Measurements from ENCODE around the gene GFRA4. TPM values are rescaled to one million over a fixed set of nuclear protein-coding genes. Genes with fewer than 3 reads are reported as not detected.

Gene GFRA4
- total RNA-seq, 1 experiment from 2014 or later: not detected

- no peak for DNase-seq (ENCODE audit: low read depth, low spot score)
- in situ Hi-C loops (cut with HindIII; ENCODE audit: low pct_unique_long_range_greater_than_20kb, low sequenced_read_pairs): no loop called here
Observed at GRCh38 chr20:3661814-3662665, 1.2 kb downstream of the GFRA4 start.

DNA sequence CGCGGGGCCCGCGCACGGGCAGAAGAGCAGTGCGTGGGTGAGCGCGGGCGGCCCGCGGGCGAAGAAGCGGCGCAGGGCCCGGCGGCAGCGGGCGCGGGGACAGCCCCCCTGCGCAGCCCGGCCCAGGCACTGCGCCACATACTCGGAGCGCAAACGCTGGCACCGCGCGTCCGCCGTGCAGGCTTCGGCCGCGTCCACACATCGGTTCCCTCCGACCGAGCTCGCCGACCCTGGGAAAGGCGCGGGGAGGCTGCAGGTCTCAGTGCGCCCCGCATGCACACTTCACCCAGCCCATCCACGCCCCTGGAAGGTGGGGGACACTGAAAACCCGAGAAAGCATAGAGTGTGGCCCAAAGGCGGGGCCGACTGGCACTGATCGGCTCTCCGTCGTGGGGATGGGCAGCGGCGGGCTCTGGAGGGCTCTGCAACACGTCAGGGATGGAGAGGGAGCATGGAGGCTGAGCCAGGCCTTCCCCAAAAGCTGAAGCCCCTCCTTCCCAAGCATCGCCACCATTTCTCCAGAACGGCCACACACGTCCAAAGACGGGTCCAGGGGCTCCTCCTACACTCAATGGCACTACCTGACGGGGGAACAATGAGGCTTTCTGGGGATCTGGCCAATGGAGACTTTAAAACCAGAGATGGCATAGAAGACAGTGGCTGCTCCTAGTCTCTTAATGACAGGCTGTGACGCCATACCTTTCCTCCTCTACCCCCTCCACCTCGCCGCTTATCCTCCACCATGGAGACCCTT, 2.0 kb downstream of the GFRA4 start:
- in situ Hi-C loops (cut with HindIII; ENCODE audit: low pct_unique_long_range_greater_than_20kb, low sequenced_read_pairs): no loop called here
- DNase-seq (ENCODE audit: low read depth, low spot score): no peak

- in situ Hi-C loops (cut with HindIII; ENCODE audit: low pct_unique_long_range_greater_than_20kb, low sequenced_read_pairs): no loop called here
- DNase-seq (ENCODE audit: low read depth, low spot score): no peak
Observed at GRCh38 chr20:3660262-3661059, 2.7 kb downstream of the GFRA4 start.

GRCh38 chr20:3659492-3660261, 3.5 kb downstream of the GFRA4 start:
- in situ Hi-C loops (cut with HindIII; ENCODE audit: low pct_unique_long_range_greater_than_20kb, low sequenced_read_pairs): no loop called here
- no peak for DNase-seq (ENCODE audit: low read depth, low spot score)

GRCh38 chr20:3658716-3659491, 4.3 kb downstream of the GFRA4 start:
- in situ Hi-C loops (cut with HindIII; ENCODE audit: low pct_unique_long_range_greater_than_20kb, low sequenced_read_pairs): no loop called here
- DNase-seq (ENCODE audit: low read depth, low spot score): no peak

GRCh38 chr20:3658019-3658715, 5.0 kb downstream of the GFRA4 start:
- DNase-seq (ENCODE audit: low read depth, low spot score): no peak
- in situ Hi-C loops (cut with HindIII; ENCODE audit: low pct_unique_long_range_greater_than_20kb, low sequenced_read_pairs): no loop called here

- DNase-seq (ENCODE audit: low read depth, low spot score): no peak
- in situ Hi-C loops (cut with HindIII; ENCODE audit: low pct_unique_long_range_greater_than_20kb, low sequenced_read_pairs): no loop called here
Observed at GRCh38 chr20:3655131-3655405, 8.1 kb downstream of the GFRA4 start.

- in situ Hi-C loops (cut with HindIII; ENCODE audit: low pct_unique_long_range_greater_than_20kb, low sequenced_read_pairs): no loop called here
- no peak for DNase-seq (ENCODE audit: low read depth, low spot score)
Observed at GRCh38 chr20:3654326-3655130, 8.7 kb downstream of the GFRA4 start.

DNA sequence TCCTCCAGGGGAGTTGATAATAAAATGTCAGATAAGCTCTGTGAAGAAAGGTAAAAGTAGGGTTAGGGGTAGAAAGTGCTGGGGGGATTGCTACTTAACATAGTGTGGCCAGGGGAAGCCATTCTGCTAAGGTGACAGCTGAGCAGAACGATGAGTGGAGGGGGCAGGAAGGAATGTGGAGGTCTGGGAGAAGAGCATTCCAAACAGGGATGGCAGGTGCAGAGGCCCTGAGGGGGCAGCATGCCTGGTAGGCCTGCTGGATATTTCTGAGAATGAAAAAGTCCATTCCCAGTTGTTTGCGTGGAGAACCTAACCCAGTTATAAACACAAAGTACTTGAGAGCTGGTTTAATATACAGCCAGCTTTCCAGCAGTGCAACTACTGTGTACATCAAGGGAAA, 9.3 kb downstream of the GFRA4 start:
- no peak for DNase-seq (ENCODE audit: low read depth, low spot score)

DNA sequence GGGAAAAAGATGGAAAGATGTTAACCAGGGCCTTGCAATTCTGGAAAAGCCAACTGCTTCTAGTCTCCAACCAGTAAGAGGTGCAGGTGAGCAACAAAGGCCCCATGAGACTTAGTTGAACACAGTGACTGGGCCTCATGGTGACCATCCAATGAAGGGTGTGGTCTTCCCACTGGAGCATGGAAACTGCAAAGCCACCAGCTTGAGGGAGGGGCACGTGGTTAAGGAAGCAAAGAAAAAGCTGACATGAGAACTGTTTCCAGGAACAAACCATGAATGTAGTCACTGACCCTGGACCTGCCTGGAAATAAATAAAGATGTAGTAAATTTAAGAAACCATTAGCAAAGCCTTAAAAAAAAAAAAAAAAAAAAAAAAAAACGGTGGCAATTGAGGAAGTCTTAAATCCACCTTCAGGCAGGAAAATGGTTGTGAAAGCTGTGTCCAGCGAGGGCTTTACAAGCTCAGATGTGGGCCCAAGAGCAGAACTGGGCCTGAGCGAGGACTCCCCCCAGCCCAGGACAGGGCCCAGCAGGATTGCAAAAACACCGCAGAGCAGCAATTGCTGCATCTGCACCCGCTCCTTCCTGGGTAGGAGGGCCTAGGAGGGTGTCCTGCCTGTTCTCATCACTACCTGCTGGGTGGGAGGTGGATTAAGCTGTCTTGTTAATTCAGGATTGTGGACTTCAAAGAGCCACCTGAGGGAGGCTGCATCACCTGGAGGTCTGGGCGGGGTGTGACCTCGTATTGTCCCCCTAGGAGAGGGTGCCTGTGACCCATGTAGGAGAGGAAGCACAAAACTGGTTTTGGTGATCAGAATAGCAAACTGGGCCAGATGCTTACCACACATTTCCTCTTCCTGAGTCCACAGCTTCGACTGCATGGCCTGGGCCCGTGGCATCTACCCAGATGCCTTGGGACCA, 10.3 kb downstream of the GFRA4 start:
- in situ Hi-C loops (cut with HindIII; ENCODE audit: low pct_unique_long_range_greater_than_20kb, low sequenced_read_pairs): no loop called here
- DNase-seq (ENCODE audit: low read depth, low spot score): no peak

More for the DNA sequence above, 9.3 kb downstream of the GFRA4 start:
- in situ Hi-C loops (cut with HindIII; ENCODE audit: low pct_unique_long_range_greater_than_20kb, low sequenced_read_pairs): no loop called here

- in situ Hi-C loops (cut with HindIII; ENCODE audit: low pct_unique_long_range_greater_than_20kb, low sequenced_read_pairs): no loop called here
Observed at GRCh38 chr20:3652221-3652620, 11.0 kb downstream of the GFRA4 start.

DNA sequence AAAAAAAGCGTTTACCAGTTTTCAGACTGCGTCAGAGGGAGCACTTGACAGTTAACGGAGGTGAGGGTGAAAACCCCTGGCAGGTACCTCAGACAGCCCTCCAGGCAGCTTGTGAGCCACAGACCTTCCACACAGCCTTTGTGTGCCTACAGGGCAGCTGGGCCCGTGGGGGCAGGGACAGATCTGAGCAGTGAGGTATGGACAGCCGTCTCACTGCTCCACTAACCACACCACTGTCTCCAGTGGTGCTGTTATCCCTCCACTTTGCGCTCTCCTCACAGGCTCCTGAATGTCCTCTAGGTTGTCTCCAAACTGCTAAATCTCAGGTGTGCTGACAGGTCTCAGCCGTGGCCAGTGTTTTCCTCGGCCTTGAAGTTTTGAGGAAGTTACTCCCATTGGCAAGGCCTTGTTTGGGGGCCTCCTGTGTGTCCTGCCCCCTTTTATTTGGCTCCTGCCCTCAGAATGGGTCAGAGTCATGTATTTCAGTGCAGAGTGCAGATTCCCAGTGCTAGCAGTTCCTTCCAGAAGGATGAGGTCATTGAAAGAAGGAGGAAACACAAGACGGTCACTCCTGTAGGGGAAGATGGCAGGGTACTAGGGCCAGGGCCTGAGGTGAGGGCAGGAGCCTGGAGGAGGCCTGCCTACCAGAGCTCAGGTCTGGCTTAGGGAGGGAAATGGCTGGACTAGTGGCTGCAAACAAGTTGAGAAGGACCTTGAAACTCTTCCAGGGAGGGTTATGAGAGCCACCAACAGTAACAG, 11.8 kb downstream of the GFRA4 start:
- no peak for DNase-seq (ENCODE audit: low read depth, low spot score)
- in situ Hi-C loops (cut with HindIII; ENCODE audit: low pct_unique_long_range_greater_than_20kb, low sequenced_read_pairs): no loop called here

More at GRCh38 chr20:3652221-3652620, 11.0 kb downstream of the GFRA4 start:
- no peak for DNase-seq (ENCODE audit: low read depth, low spot score)

GRCh38 chr20:3648951-3649350, 14.2 kb downstream of the GFRA4 start:
- in situ Hi-C loops (cut with HindIII; ENCODE audit: low pct_unique_long_range_greater_than_20kb, low sequenced_read_pairs): no loop called here
- DNase-seq (ENCODE audit: low read depth, low spot score): no peak

DNA sequence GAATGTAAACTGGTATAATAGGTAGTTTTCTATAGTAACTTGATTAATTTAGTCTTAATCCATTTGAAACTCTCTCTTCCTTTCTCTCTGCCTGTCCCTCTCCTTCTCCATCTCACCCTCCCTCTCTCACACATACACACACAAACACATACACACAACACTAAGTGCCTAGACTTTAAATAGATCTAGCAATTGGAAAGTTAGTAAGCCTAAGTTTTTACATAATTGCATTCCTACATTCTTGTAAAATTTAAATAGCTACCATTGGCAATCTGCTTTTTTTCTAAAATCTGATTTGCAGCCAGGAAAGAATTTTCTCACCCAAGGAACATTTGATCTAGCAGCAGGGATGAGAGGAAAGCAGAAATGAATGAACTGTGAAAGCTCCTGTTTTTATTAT, 15.7 kb downstream of the GFRA4 start:
- in situ Hi-C loops (cut with HindIII; ENCODE audit: low pct_unique_long_range_greater_than_20kb, low sequenced_read_pairs): no loop called here
- no peak for DNase-seq (ENCODE audit: low read depth, low spot score)

Measured in SK-MEL-5 (cell line).